ENCODE data around the gene PTPN14. TPM values are rescaled to one million over a fixed set of nuclear protein-coding genes. Genes with fewer than 3 reads are reported as not detected.
"Not testable (repeated sequence)": the region's sequence is repeated elsewhere in the genome, so short reads cannot be mapped to it uniquely, and the experiment has no call there.

PTPN14 gene
- total and polyA plus RNA-seq, 2 donors from 2014 or later = 5.1 to 87.2 TPM

GRCh38 chr1:214510914-214511638, 40.3 kb downstream of the PTPN14 start:
- FAIRE-seq = no peak
- no peak for TF ChIP-seq CTCF (IDR thresholded peaks at IDR 0.05; ENCODE audit: borderline replicate concordance, extremely low read depth, insufficient read depth)

GRCh38 chr1:214510477-214510876, 40.9 kb downstream of the PTPN14 start:
- H3K27ac ChIP-seq (ENCODE audit: low read depth in 2 of 2, low read length in 2 of 2) = no peak overlapping the region
- H3K4me3 ChIP-seq (ENCODE audit: low read length in 3 of 3) = no peak overlapping the region
- H3K27me3 ChIP-seq (ENCODE audit: control insufficient read depth, insufficient read depth, low read length) = no peaks in the 10 kb centered on the region
- intact Hi-C loops (cut with DNase I) = no loop called here
- FAIRE-seq = no peak
- no peaks in the 10 kb centered on the region for H3K36me3 ChIP-seq (ENCODE audit: control insufficient read depth in 2 of 3, insufficient read depth in 3 of 3, low read length in 3 of 3)
- DNase-seq = no peak
- H3K4me1 ChIP-seq (ENCODE audit: control insufficient read depth in 2 of 3, insufficient read depth in 2 of 3, low read depth in 1 of 3, low read length in 3 of 3) = peaks cover 0 to 11% (median 5%) of the 10 kb centered on the region in 3 donors
- H3K9me3 ChIP-seq (ENCODE audit: control insufficient read depth in 2 of 3, insufficient read depth in 1 of 3, low read length in 3 of 3) = no peaks in the 10 kb centered on the region
- no peak overlapping the region for H3K9ac ChIP-seq (ENCODE audit: low read length in 3 of 3)
- TF ChIP-seq CTCF (IDR thresholded peaks at IDR 0.05; ENCODE audit: borderline replicate concordance, extremely low read depth, insufficient read depth) = no peak

More at GRCh38 chr1:214510914-214511638, 40.3 kb downstream of the PTPN14 start:
- Histone ChIP-seq H3K9ac (ENCODE audit: low read length in 3 of 3) (no peak overlapping the region), H3K27ac (ENCODE audit: low read depth in 2 of 2, low read length in 2 of 2) (no peak overlapping the region), H3K4me3 (ENCODE audit: low read length in 3 of 3) (no peak overlapping the region), H3K36me3 (ENCODE audit: control insufficient read depth in 2 of 3, insufficient read depth in 3 of 3, low read length in 3 of 3) (no peaks in the 10 kb centered on the region), H3K9me3 (ENCODE audit: control insufficient read depth in 2 of 3, insufficient read depth in 1 of 3, low read length in 3 of 3) (no peaks in the 10 kb centered on the region), H3K4me1 (ENCODE audit: control insufficient read depth in 2 of 3, insufficient read depth in 2 of 3, low read depth in 1 of 3, low read length in 3 of 3) (peaks cover 0 to 15% (median 5%) of the 10 kb centered on the region in 3 donors), H3K27me3 (ENCODE audit: control insufficient read depth, insufficient read depth, low read length) (no peaks in the 10 kb centered on the region)
- intact Hi-C loops (cut with DNase I) = no loop called here
- DNase-seq = no peak

- DNase-seq; H3K27me3 ChIP-seq (ENCODE audit: control insufficient read depth, insufficient read depth, low read length): not testable (repeated sequence)
Measured at GRCh38 chr1:214509622-214510021, 41.8 kb downstream of the PTPN14 start.

GRCh38 chr1:214506972-214507431, 44.4 kb downstream of the PTPN14 start:
- Histone ChIP-seq H3K4me3 (ENCODE audit: low read length in 3 of 3) (peak overlapping the region in 2 of 3 donors; percentile 37 to 43), H3K9ac (ENCODE audit: low read length in 3 of 3) (no peak overlapping the region), H3K4me1 (ENCODE audit: control insufficient read depth in 2 of 3, insufficient read depth in 2 of 3, low read depth in 1 of 3, low read length in 3 of 3) (peaks cover 0 to 14% (median 5%) of the 10 kb centered on the region in 3 donors), H3K9me3 (ENCODE audit: control insufficient read depth in 2 of 3, insufficient read depth in 1 of 3, low read length in 3 of 3) (no peaks in the 10 kb centered on the region), H3K36me3 (ENCODE audit: control insufficient read depth in 2 of 3, insufficient read depth in 3 of 3, low read length in 3 of 3) (no peaks in the 10 kb centered on the region), H3K27me3 (ENCODE audit: control insufficient read depth, insufficient read depth, low read length) (no peaks in the 10 kb centered on the region), H3K27ac (ENCODE audit: low read depth in 2 of 2, low read length in 2 of 2) (no peak overlapping the region)
- no peak for TF ChIP-seq CTCF (IDR thresholded peaks at IDR 0.05; ENCODE audit: borderline replicate concordance, extremely low read depth, insufficient read depth)
- intact Hi-C loops (cut with DNase I) = no loop called here
- FAIRE-seq (peak; percentile 47), DNase-seq (peak in 4 of 5 donors; percentile 63 to 79 (median 70))

More at GRCh38 chr1:214509622-214510021, 41.8 kb downstream of the PTPN14 start:
- FAIRE-seq; H3K4me3 ChIP-seq (ENCODE audit: low read length in 3 of 3); H3K9ac ChIP-seq (ENCODE audit: low read length in 3 of 3); H3K9me3 ChIP-seq (ENCODE audit: control insufficient read depth in 2 of 3, insufficient read depth in 1 of 3, low read length in 3 of 3); intact Hi-C loops (cut with DNase I); H3K36me3 ChIP-seq (ENCODE audit: control insufficient read depth in 2 of 3, insufficient read depth in 3 of 3, low read length in 3 of 3); H3K27ac ChIP-seq (ENCODE audit: low read depth in 2 of 2, low read length in 2 of 2): not testable (repeated sequence)
- H3K4me1 ChIP-seq (ENCODE audit: control insufficient read depth in 2 of 3, insufficient read depth in 2 of 3, low read depth in 1 of 3, low read length in 3 of 3) = peaks cover 0 to 12% (median 5%) of the 10 kb centered on the region in 3 donors

All from kidney (tissue), 14 donors.